Hippocampal formation (tissue), 2 donors: ENCODE results near the gene MNX1.

Source experiments
- DNase-seq, 2 donors: peaks; one replicate each; lab custom pipeline; 2025; lab: John Stamatoyannopoulos, UW

MNX1 gene

DNA sequence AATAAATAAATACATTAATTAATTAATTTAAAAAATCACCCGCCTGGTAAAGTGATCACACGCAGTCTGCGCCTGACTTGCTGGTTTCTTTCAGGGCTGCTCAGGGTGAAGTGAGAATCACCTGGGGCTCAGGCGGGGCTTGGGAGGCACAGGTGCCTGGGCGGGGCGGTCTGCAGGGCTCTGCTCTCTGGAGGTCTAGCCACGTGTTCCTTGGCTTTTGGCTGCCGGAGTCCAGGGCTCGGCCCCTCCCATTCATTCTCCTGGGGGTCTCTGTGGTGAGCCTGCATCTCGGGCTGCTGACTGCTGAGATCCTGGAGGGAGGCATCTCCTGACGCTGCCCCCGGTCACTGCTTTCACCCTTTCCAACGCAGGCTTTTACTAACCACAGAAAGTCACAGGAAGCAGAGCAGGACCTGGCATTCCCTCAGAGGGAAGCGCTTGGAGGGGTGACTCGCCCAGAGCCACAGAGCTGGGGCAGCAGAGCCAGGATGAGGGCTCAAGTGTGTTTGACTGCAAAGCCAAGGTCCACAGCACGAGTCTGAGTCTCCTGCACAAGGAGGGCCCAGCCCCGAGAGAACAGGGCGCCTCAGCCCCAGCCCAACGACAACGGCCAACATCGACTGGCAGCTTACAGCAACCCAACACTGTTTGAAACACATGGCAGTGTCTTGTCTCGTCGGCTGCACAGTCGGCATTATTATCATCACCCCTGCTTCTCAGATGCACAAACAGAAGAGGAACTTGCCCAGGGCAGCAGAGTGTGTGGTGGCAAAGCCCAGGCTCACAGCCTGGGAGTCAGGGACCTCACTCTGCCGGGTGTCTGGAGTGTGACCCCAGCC is 22.4 kb upstream of the MNX1 start:
- no peak for DNase-seq

DNA sequence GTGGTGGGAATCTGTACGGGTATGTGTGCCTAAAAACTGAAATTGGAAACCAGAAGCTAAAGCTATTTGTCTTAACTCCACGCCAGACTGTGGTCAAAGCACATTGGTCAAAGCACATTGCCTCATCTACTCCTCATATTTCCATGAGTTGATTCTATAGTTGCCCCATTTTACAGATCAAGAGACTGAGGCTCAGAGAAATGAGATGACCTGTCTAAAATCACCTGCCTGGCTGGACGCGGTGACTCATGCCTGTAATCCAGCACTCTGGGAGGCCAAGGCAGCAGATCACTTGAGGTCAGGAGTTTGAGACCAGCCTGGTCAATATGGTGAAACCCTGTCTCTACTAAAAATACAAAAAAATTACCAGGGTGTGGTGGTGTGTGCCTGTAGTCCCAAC is 21.7 kb upstream of the MNX1 start:
- no peak for DNase-seq

DNA sequence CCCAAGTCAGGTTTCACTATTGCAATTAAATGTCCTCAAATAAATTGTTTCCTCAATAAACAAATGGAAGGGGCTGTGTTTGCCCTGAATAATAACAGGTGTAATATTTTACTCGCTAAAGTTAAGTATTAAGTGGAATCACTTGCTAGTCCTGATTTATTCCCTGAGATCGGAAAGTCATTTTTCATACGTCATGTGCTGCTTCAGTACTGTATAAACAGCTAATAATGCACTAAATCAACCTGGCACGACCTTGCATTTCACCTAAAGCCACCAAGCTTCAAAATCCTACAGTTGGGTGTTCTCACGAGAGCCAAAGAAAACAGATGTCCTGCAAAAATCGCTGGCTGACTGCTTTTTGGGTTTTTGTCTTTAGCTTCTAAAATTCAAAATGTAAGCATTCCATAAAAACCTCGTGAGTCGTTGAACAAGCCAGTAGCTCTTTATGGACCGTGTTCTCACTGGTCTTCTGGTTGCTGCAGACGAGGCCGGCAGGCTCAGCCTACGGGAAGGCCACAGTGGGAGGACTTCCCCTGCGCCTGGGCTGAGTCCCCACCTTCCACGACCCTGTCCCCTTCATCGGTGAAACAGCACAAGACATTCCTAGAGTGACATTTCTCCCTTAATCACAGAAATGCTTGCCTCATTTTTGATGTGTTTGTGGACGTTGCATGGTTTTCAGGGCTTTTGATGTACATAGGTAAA is 17.9 kb upstream of the MNX1 start:
- DNase-seq, result no peak

DNA sequence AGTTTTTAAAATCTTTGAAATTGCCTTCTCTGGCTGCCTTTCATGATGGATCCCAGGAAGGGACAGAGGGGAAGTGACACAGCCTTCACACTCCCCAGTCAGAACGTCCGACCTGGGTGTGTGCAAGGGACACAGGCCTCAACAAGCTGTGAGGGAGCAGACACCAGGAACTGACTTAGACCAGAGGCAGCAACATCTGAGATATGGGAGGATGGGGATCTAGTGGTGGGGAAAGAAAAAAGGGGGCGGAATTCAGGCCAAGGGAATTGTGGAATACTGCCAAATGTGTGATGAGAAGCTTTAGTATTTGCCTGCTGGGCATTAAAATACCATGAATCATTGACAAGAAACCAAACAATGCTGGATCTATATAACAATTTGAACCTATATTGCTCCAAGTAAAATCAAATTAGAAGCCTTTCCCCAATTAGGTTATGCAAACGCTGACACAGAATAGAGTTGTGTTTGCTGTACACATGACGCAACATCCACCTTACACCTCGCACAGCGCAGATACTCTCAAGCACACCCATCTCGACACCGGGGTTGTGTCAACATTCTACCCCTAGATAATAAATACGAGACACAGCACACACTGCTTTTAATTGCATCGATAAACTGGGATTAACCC is 17.2 kb upstream of the MNX1 start:
- no peak for DNase-seq

DNA sequence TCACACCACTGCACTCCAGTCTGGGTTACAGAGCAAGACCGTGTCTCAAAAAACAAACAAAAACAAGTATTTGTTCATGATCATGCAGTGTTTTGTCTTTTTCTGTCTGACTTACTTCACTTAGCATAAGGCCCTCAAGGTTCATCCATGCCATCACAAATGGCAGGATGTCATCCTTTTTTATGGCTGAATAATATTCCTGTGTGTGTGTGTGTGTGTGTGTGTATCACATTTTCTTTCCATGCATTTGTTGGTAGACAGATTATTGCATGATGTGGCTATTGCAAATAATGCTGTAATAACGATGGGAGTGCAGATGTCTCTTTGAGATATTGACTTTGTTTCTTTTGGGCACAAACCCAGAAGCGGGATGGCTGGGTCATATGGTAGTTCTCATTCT is 14.3 kb upstream of the MNX1 start:
- DNase-seq, result no peak

DNA sequence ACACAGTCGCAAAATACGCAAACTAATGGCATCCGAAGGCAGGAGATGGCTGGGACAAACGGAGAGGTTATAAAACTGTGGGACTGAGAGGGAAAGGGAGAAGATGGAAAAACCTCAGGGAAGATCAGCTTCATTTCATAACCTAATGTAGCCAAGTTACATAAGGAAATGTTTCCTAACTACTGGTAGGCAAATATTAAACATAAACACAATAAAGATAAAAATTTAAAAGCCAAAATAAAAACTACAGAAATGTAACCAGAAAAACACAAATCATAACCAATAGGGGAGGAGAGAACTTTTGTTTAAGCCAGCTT is 13.1 kb upstream of the MNX1 start:
- no peak for DNase-seq

DNA sequence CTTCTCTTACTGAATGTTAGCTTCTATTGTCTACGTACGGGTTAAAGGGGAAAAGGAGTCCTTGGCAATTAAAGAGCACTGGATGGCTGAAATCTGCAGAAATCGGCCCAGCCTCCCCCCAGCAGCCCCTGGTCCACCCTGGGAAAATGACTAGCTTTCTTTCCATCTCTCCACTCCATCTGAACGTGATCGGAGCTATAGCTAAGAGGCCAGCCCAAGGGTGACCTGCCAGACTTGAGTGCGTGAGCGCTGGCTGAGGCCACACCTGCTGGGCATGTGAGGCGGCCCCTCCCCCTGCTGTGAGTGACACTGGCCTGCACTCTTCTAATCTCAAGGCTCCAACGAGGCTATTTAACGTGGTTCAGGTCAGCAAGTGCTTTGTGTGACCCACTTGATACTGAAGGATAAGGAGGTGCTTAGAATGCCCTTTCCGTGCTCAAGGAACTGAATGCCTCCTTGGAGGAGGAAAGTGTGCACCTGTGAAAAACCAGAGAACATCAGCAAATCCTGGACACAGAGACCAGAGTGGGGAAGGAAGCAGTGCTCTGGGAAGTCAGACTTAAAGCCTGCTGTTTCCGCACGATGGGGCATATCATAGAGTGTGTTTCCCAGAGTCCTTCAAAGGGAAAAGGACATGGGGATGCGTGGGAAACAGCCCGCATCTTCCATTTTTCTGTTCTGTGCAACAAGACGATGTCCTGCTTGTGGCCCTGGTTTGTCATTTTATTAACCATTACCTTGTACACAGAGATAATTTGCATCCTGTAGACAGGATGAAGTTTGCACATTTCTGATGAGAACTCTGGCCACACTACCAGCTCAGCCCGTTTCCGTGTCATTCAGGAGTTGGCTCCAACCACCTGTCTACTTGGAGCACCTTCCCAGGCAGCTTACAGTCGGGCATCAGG is 12.5 kb upstream of the MNX1 start:
- DNase-seq, result no peak

DNA sequence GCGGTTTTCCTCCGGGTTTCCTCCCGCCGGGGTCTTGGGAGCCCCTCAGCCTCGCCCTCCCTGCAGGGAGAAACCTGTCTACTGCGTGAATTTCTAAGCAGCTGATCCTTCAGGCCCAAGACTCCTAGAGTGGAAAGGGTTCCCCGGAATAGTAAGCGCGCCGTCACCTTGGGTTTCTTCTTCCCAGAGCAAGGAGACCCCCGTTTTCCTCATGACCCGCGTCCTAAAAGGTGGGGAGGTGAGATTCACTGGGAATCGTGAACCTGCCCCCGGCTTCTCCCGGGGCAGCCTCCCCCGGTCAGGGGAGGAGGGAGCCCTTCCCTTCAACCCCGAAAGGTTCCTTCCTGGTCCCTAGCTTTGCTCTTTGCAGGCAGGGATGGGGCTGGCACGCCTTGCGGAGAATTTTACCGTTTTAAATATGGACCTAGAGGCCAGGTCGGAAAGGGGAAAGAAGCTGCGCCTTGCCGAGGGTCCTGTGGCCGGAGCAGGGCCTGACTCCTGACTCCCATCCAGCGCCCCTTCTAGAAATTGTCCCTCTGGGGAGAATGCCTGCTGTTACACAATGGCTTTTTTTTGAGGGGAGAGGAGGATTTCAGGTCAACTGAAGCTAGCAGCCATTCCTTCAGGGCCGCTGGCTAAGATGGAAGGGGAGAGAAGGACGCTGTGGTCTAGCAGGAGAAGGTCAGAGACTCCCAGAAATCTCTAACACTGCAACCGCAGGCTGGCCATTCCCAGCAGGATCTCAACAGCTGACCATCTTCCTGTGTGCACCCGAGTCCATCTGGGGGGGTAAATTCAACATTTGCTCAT is 11.6 kb upstream of the MNX1 start:
- DNase-seq, result no peak

DNA sequence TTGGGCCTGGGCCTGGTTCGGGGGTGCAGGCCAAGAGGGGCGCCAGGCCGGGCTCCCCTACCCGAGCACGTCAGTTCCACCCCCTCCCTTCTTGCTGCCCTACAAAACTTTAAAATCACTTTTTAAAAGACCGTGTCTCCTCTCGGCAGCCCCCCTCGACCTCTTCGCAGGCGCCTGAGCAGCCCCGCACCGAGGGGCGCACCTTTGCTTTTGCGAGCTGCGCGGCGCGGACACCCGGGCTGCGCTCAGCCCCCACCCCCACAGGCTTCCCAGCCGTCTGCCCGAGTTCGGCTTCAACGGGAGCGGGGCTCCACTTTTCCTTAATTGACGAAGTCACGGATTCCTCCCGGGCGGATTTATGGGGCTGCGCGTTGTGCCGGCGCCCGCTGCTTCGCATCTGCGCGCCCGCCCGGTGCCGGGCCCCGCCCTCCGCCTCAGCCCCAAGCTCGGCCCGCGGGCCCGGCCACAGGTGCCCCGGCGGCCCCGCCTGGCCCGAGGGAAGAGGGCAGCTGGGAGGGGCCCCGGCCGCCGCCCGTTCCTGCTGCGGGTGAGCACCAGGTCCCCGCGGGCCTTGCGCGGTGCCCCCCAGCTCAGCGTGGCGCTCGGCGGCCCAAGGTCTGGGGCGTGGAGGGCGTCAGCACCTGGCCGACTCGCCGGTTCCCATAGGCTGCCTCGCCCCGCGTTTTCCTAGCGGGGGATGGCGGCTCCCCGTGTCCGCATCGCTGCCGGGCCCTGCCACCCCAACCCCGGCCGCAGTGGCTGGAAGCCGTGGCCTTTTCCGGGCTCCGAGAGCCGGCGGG is 10.8 kb upstream of the MNX1 start:
- no peak for DNase-seq

DNA sequence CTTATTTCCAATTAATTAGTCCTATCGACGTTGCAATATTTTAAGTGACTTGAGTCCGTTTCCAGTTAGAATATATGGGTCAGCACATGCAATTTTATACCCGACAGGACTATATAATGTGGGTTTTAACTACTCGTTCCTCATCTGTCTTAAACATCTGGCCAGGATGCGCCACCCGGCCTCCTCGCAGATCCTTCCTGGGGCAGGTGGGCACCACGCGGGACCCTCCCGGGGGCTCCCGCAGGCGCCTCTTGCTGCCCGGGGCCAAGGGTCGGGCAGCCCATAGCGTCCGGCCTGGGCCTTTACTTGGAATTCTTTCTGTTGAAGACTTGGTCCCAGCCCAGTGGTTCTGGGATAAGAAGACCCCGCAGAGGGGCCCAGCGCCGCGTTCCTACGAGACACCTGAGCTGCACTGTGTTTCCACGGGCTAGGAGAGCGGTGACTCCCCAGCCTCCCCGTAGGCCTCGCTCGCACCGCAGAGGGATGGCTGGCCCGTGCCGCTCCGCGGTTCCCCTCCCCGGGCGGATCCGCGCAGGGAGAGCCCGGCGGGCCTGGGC is 10.1 kb upstream of the MNX1 start:
- no peak for DNase-seq

DNA sequence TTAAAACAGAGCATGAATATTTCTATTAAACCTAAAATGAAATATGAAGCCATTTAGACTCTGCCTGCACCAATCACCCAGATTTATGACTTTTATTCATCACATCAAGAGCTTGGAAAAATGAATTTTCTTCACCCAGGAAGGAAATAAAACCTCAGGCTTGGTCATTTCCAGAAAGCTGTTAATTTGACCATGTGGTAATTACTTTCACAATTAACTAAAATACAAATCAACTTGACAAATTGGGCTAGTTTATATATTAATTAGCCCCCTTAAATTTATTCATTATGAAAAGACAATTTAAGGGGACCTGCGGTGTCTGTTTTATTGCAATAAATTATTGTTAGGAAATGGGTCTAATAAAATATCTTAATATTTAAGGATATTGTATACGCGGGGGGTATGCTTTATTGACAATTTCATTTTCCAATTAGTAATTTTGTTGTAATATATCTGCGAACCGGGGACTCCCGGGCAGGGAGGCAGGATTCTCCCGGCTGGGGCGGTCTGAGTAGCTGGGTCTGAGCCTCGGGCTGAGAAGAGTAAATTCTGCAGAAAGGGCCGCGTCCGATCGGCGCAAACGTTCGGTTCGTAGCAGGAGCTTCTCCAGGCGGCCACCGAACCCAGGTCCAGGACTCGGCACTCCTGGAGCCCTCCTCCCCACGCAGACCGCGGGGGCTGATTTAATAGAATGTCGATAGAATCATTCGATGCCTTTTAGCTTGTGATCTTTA is 9.4 kb upstream of the MNX1 start:
- no peak for DNase-seq

DNA sequence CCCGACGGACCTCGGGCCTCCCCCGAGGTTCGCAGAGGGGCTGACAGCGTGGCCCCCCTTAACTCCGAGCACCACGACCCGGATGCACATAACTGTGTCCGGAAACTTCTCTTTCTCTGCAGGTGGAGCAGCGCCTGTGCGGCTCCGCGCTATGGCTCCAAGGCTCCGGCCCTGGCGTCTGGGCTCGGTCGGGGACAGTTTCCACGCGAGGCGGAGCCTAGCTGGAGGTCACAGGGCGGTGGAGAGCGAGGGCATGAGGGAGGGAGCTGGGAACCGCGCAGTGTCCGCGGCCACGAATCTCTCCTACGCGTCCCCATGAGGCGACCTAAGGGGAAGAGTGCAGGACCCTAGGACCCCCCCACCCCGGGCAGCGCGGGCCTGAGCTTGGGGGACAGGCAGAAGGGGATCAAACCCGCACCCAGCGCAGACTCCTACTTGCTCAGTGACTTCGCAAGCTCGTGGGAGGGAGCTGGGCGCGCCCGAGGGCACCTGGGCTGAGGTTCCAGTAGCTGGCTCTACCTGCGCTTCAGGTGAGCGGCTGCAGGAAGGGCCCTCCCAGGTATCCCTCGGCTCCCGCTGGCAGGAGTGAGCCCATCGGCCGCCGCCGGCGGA is 8.6 kb upstream of the MNX1 start:
- DNase-seq, result no peak

DNA sequence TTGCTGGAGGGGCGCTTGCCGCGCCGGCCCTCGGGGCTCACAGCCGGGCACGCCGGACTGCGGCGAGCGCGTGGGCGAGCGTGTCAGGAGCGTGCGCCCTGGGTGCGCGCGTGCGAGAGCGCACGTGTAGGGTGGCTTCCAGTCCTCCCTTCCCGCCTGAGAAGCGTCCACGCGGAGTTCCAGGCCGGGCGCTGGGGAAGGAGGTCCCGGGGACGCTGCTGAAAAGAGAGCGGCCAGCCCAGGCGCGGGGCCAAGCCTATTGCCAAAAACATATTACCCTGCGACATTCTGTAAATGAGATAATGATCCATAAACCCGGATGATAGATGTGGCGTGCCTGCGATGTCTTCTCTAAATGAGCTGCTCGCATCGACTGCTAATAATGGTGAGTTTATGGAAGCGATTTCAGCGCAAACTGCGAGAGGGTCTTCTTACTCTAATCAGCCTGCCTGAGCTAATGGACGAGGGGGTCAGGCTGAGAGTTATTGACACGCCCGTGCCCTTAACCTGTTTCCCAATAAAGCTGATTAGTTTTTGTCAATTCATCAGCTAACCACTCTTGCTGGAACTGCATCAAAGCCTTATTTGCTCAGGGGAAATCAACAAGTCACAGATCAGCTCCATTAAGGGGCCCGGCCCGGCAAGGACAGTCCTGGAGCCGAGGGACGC is 8.0 kb upstream of the MNX1 start:
- no peak for DNase-seq

DNA sequence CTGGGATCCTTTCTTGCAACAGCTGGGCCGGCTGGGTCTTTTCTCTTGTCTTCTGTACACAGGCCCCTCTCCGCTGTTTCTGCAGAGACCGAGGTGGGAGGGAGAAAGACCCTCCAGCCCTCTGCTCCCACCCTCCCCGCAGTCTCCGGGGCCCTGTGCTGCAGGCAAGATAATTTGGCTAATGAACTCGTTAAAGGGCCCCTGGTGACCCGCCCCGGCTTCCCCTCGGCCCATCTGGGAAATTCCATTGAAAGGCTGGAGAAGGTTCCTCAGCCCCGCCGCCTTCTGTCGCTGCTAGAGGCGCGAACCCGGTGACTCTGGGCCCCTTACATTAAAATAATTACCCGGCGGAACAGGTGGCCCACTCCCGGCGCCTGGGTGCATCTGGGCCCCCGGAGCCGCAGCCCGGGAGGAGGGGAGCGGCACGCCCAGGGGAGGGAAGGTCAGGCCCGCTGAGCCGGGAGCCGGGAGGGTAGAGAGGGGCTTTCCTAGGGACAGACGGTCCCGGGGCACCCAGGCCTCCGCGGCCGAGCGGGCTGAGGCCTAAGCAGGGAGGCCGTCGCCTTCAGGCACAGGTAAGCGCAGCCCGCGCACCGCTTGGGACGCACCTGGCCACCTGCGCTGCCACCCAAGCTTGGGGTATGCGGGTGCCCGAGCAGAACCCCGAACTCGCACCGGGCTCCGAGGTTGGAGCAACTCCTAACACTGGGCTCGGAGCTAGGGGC is 7.3 kb upstream of the MNX1 start:
- no peak for DNase-seq

DNA sequence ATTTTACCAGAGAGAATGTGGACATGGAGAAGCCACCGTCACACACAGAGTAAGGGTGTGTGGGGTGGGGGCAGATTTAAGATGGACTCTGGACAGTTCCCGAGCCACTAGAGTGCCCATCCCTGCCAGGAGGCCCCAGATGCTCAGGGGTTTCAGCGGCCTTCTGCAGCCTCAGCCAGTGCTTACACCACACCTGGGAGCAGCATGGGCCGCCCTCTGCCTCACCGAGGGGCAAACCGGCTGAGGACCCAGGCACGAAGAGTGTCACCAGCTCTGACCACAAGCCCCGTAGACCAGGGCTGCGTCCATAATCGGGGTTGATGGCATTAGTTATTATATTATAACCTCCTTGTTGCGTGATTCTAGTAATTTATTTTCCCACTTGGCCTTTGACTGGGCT is 6.7 kb upstream of the MNX1 start:
- DNase-seq, result no peak

DNA sequence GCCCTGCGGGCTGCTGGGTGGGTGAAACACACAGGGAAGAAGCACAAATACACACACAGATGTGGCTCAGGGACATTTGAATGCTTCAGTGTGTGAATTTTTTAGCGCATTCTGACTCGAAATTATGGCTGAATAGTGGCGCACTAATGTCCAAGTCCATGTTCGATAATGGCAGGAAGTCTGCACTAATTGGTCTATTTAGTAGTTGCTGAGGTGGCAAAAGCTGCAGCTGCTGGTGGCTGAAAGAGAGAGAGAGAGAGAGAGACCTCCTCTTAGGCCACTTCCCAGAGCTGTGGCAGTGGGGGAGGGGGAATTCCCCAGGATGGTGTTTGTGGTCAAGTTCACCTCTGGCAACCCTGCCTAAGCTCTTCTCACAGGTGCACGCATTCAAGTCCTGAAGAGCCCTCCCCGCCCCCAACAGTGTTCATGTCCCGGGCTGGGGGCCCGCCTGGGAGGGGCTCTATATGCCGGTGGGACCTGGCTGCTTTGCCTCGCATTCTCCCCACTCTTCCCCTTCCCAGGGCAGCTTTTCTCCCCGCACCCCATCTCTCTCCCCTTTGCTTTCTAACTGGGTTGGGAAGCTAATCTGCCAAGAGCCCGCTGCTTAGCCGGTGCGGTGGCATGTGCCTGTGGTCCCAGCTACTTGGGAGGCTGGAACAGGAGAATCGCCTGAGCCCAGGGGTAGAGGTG is 6.0 kb upstream of the MNX1 start:
- DNase-seq, result no peak

DNA sequence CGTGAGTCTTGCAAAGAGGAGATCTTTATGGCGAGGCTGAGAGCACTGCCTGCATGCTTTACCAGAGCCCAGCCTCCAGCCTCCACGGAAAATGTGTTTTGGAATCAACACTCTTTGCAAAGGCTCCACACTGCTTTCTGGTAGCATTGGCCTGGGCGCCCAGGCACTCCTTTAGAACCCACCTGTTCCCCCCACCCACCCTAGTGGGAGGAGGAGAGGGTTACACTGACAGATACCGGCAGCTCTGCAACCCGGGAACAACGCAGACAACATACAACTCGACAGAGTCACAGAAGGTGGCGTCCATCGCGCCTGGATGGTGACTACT is 5.5 kb upstream of the MNX1 start:
- no peak for DNase-seq
